HAP-1 (cell line): ENCODE data around the gene TSPAN14.

Source experiments
- DNase-seq, 2 experiments: peaks; one replicate each; pipeline ENCODE4 v3.0.0-alpha.2; 2016 to 2020; ENCODE audit warnings: low spot score in 2 of 2
- H3K27me3 ChIP-seq: fragments of 250-450 bp; sonication (Bioruptor Pico); 2 replicates; pipeline ENCODE4 v1.5.1; 2020; ENCODE audit warnings: low read depth, mild to moderate bottlenecking, moderate library complexity
- H3K36me3 ChIP-seq: fragments of 250-450 bp; sonication (Bioruptor Pico); replicated peaks from 2 replicates; pipeline ENCODE4 v1.5.1; 2020; ENCODE audit warnings: mild to moderate bottlenecking
- H3K4me1 ChIP-seq: fragments of 250-450 bp; sonication (Bioruptor Pico); 2 replicates; pipeline ENCODE4 v1.5.1; 2020; ENCODE audit warnings: mild to moderate bottlenecking
- H3K4me3 ChIP-seq: fragments of 250-450 bp; sonication (Bioruptor Pico); 2 replicates; pipeline ENCODE4 v1.5.1; 2020; ENCODE audit warnings: mild to moderate bottlenecking, moderate library complexity
- H3K9me3 ChIP-seq: fragments of 250-450 bp; sonication (Bioruptor Pico); 2 replicates; pipeline ENCODE4 v1.5.1; 2020; ENCODE audit warnings: mild to moderate bottlenecking, moderate library complexity
- in situ Hi-C: fragments of 300-500 bp; cut with MboI; formaldehyde crosslinking; loops from 3 replicates; pipeline ENCODE4 v1.14.3; 2020; ENCODE audit warnings: low sequenced_read_pairs, inconsistent platforms, mixed read lengths

The TSPAN14 gene

DNA sequence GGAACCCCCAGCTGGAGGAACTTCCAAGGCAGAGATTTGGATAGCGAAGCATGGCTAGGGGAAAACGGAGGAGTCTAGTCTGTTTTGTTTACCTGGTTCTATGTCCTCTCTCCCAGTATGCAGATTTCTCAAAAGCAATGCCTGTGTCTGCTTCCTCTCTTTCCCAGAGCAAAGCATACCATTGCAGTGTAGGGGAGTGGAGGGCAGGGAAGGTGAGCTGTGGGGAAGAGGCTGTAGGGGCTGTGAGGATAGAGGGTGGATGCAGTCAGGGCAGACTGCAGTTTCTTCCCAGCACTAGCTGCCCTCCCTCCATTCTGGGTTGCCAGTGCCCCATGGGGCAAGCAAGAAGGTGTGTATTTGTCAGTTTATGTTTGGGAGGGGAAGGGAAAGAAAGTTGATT is 16.9 kb upstream of the TSPAN14 start:
- peaks cover 5% of the 10 kb centered on the region for H3K27me3 ChIP-seq
- no peak overlapping the region for H3K4me3 ChIP-seq
- no peaks in the 10 kb centered on the region for H3K9me3 ChIP-seq
- in situ Hi-C loops: no loop called here
- DNase-seq: no peak
- no peaks in the 10 kb centered on the region for H3K36me3 ChIP-seq
- no peaks in the 10 kb centered on the region for H3K4me1 ChIP-seq

DNA sequence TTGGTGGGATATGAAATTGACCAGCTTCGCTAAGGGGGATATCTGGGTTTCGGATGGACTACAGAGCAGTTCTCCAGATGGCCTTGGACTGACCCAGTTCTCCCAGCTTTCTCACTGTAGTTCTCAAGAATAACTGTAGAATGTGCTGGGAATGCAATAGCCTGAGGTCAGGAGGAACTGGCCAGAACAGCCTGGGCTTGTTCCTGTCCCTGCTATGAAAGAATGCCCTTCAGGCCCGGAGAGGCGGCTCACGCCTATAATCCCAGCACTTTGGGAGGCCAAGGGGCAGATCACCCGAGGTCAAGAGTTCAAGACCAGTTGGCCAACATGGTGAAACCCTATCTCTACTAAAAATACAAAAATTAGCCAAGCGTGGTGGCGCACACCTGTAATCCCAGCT is 12.3 kb upstream of the TSPAN14 start:
- Histone ChIP-seq H3K27me3 (peaks cover 5% of the 10 kb centered on the region), H3K4me1 (no peaks in the 10 kb centered on the region), H3K9me3 (no peaks in the 10 kb centered on the region), H3K4me3 (no peak overlapping the region), H3K36me3 (no peaks in the 10 kb centered on the region)
- DNase-seq: no peak
- in situ Hi-C loops: no loop called here

DNA sequence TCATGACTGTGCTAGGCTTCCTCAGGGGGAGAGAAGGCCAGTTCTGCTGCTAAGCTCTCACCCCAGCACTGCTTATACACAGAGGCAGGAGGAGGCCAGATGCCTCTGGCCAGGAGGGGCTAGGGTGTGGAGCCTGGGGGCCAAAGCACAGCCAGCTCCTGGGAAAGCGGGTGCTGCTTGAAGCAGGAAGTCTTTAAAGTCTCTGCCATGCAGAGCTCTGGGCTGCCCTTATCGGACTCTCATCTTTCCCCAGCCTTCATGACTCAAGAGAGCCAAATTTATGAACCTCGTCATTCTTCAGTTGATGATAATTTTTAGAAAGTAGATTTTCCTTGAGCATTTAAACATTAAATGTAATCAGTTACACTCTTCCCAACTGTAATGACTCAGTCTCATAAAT is 11.2 kb upstream of the TSPAN14 start:
- no peak overlapping the region for H3K4me3 ChIP-seq
- DNase-seq: no peak
- no peaks in the 10 kb centered on the region for H3K36me3 ChIP-seq
- H3K9me3 ChIP-seq: no peaks in the 10 kb centered on the region
- peaks cover 3% of the 10 kb centered on the region; the same call in 1 of the 2 replicates for H3K27me3 ChIP-seq
- in situ Hi-C loops: no loop called here
- H3K4me1 ChIP-seq: no peaks in the 10 kb centered on the region

GRCh38 chr10:80443531-80443974 is 10.6 kb upstream of the TSPAN14 start:
- Histone ChIP-seq H3K4me3 (no peak overlapping the region), H3K27me3 (no peaks in the 10 kb centered on the region), H3K4me1 (no peaks in the 10 kb centered on the region), H3K36me3 (no peaks in the 10 kb centered on the region), H3K9me3 (no peaks in the 10 kb centered on the region)
- DNase-seq: no peak
- in situ Hi-C loops: no loop called here

DNA sequence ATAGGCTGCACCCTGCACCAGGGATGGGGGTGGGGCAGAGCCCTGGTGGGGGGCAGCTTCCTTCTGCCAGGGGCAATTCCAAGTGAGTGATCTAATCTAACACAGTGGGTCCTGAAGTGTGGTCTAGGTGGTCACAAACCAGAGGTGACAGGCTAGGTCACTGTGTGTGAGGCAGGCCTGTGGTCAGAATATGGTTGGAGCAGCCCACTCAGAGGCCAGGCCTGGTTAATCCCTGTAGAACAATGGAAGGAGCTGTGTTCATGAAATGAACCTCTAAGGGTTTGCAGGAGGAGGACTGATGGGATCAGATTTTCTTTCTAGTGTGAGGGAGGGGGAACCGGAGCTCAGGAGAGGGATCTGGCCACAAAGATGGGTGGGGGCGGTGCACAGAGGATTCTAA is 10.0 kb upstream of the TSPAN14 start:
- Histone ChIP-seq H3K4me3 (no peak overlapping the region), H3K9me3 (no peaks in the 10 kb centered on the region), H3K36me3 (no peaks in the 10 kb centered on the region), H3K27me3 (no peaks in the 10 kb centered on the region), H3K4me1 (no peaks in the 10 kb centered on the region)
- no peak for DNase-seq
- in situ Hi-C loops: no loop called here

DNA sequence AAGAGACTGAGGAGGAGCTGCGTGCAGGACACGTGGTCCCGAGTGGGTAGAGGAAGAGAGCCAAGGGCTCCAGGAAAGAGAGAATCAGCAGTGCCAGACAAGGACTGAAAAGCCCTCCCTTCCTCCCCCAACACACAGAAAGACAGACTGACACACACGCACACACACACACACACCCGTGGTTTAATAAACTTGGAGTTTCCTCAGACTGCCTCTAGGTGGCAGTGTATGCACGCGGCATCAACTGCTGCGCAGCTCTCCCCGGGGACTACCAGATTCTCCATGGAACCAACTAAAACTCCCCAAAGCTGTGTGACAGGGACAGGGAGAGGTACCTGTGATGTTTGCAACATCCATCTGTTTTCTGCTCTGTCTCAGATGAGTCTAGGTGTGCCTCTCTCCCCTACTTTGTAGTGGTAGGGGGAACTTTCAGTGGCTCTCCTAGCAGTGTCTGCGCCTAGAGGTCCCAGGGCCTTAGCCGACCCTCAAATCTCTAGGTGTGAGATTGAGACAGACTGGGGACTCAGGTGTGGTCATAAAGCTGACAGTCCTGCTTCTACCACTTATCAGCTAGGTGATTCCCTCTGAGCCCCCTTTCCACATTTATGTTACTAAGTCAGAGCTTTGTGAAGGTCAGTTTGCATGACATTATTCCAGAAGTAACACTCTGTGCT is 9.3 kb upstream of the TSPAN14 start:
- peak; percentile 65 to 77 for DNase-seq
- H3K4me3 ChIP-seq: no peak overlapping the region
- H3K9me3 ChIP-seq: no peaks in the 10 kb centered on the region
- in situ Hi-C loops: loop anchor here (5.0 kb wide), 1 partner anchor 63 kb away; no protein-coding TSS in a partner anchor
- H3K4me1 ChIP-seq: no peaks in the 10 kb centered on the region
- H3K36me3 ChIP-seq: no peaks in the 10 kb centered on the region
- no peaks in the 10 kb centered on the region for H3K27me3 ChIP-seq

DNA sequence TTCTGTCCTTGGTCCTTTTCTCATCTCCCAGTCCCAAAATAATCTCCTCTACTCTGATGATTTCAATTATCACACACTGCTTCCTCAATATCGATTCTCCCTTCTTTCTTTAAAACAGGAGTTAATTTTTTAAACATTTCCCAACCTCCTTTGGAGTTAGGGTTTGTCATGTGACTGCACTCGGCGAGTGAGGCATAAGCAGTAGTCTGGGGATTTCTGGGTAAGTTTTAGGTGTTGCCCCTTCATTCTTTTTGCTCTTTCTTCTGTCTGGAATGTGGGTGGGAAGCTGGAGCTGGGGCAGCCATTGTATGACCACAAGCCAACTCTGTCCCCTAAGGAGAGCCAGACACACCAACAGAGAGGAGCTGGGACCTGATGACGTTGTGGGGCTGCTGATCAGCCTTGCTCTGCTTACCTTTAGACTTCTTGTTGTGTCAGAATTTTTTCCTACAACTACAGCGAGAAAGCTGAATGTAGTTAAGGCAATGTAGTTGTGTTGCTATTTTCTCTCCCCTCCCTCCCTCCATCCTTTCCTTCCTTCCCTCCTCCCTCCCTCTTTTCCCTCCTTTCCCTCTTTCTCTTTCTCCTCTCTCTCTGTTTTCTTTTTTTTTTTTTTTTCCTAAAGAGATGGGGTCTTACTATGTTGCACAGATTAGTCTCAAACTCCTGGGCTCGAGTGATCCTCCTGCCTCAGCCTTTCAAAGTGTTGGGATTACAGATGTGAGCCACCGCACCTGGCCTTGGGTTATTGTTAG is 6.5 kb upstream of the TSPAN14 start:
- no peaks in the 10 kb centered on the region for H3K4me1 ChIP-seq
- no peaks in the 10 kb centered on the region for H3K36me3 ChIP-seq
- in situ Hi-C loops: loop anchor here (5.0 kb wide), 1 partner anchor 60 kb away; no protein-coding TSS in a partner anchor
- DNase-seq: no peak
- no peaks in the 10 kb centered on the region for H3K9me3 ChIP-seq
- no peaks in the 10 kb centered on the region for H3K27me3 ChIP-seq
- H3K4me3 ChIP-seq: no peak overlapping the region

- in situ Hi-C loops: loop anchor here (5.0 kb wide), 1 partner anchor 59 kb away; no protein-coding TSS in a partner anchor
- Histone ChIP-seq H3K4me3 (no peak overlapping the region), H3K27me3 (no peaks in the 10 kb centered on the region), H3K36me3 (no peaks in the 10 kb centered on the region), H3K9me3 (no peaks in the 10 kb centered on the region), H3K4me1 (peaks cover 2% of the 10 kb centered on the region; the same call in 1 of the 2 replicates)
- DNase-seq: no peak
Observed at GRCh38 chr10:80448209-80448942, 5.7 kb upstream of the TSPAN14 start.

DNA sequence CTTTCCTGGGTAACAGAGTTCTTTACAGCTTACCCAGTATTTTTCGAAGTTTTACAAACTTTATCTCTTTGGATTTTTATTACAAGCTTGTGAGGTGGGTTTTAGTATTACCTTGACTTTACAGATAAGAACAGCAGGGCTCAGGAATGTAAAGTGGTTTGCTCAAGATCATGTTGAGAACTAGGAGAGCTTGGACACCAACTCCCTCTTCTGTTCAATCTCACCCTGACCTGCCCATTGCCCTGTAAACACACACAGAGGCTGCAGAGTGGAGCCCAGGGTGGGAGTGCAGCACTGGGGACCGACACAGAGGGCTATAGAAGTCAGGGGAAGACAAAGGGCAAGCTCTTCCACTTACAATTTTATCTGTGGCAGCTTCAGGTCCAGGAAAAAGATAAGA is 4.6 kb upstream of the TSPAN14 start:
- in situ Hi-C loops: loop anchor here (5.0 kb wide), 1 partner anchor 58 kb away; no protein-coding TSS in a partner anchor
- H3K4me1 ChIP-seq: peaks cover 5% of the 10 kb centered on the region; the same call in 1 of the 2 replicates
- no peaks in the 10 kb centered on the region for H3K36me3 ChIP-seq
- H3K27me3 ChIP-seq: no peaks in the 10 kb centered on the region
- no peak overlapping the region for H3K4me3 ChIP-seq
- DNase-seq: no peak
- no peaks in the 10 kb centered on the region for H3K9me3 ChIP-seq

GRCh38 chr10:80451132-80451531 is 3.0 kb upstream of the TSPAN14 start:
- no peaks in the 10 kb centered on the region for H3K36me3 ChIP-seq
- in situ Hi-C loops: no loop called here
- no peaks in the 10 kb centered on the region for H3K27me3 ChIP-seq
- H3K4me3 ChIP-seq: no peak overlapping the region
- DNase-seq: no peak
- H3K4me1 ChIP-seq: peaks cover 5% of the 10 kb centered on the region; the same call in 1 of the 2 replicates
- H3K9me3 ChIP-seq: no peaks in the 10 kb centered on the region

DNA sequence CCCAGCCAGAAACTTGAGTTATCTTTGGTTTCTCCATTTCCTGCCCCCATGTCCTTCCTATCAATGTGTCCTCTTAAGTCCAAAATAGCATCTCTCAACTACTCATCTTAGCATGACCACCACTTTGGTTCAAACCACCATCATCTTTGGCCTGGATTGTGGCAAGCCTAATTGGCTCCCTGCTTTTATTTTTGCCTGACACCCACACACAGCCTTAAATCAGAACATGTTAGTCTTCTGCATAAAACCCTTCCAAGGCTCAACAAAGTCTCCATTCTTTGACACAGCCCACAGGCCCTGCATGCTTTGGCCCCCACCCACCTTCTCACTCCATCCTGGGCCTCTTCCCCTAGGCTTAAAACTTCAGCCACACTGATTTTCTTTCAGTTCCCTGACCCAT is 2.0 kb upstream of the TSPAN14 start:
- in situ Hi-C loops: no loop called here
- no peak overlapping the region for H3K4me3 ChIP-seq

GRCh38 chr10:80452640-80453039 is 1.5 kb upstream of the TSPAN14 start:
- no peaks in the 10 kb centered on the region for H3K36me3 ChIP-seq

More for the DNA sequence above, 2.0 kb upstream of the TSPAN14 start:
- DNase-seq: no peak
- H3K4me1 ChIP-seq: peaks cover 5% of the 10 kb centered on the region; the same call in 1 of the 2 replicates
- H3K9me3 ChIP-seq: no peaks in the 10 kb centered on the region
- no peaks in the 10 kb centered on the region for H3K27me3 ChIP-seq
- H3K36me3 ChIP-seq: no peaks in the 10 kb centered on the region

DNA sequence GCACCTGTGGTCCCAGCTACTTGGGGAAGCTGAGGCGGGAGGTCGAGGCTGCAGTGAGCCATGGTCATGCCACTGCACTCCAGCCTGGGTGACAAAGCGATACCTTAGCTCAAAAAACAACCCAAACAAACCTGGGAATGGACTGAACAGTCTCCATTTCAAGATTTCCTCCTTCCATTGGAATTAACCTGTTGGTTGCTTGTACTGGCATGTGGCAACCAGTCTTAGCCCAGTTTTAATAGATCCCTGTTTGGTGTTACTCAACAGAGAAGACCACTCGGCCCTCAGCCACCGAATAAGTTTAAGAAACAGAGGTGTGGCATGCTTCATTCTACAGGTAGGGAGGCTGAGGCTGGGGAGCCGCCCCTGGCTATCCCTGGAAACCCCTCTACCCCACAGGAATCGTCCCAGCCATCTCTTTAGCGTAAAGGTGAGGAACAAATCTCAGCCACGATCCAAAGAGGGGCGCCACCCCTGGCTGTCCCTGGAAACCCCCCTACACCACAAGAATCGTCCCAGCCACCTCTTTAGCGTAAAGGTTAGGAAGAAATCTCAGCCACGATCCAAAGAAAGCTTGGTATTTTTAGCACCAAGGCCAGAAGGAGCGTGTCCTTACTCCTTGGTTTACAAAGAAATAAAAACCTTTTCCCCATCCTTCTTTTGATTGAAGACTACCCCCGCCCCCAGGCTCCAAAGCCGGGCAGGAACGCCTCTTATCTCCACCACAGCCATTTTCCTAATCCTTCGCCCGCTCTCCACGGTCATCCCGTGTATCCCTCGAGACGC is 861 bp upstream of the TSPAN14 start:
- no peaks in the 10 kb centered on the region for H3K9me3 ChIP-seq
- no peaks in the 10 kb centered on the region for H3K27me3 ChIP-seq
- DNase-seq: no peak
- peak overlapping the region; percentile 35 for H3K4me3 ChIP-seq
- H3K4me1 ChIP-seq: peaks cover 5% of the 10 kb centered on the region; the same call in 1 of the 2 replicates
- in situ Hi-C loops: no loop called here
- no peaks in the 10 kb centered on the region for H3K36me3 ChIP-seq

More at GRCh38 chr10:80452640-80453039, 1.5 kb upstream of the TSPAN14 start:
- Histone ChIP-seq H3K9me3 (no peaks in the 10 kb centered on the region), H3K4me3 (no peak overlapping the region), H3K27me3 (no peaks in the 10 kb centered on the region), H3K4me1 (peaks cover 5% of the 10 kb centered on the region; the same call in 1 of the 2 replicates)
- no peak for DNase-seq
- in situ Hi-C loops: no loop called here
